IMR-90 (cell line): ENCODE measurements around the gene CFDP1. TPM values are rescaled to one million over a fixed set of nuclear protein-coding genes. Genes with fewer than 3 reads are reported as not detected.

Source experiments
- ATAC-seq: fragments of 200-7000 bp; cut with Tn5 transposase; 2 replicates; pipeline ENCODE4 v1.9.1; 2020; ENCODE audit warnings: low read depth, mild to moderate bottlenecking, moderate library complexity
- BruUV-seq: library from RNA; stranded (reverse); fragments of 400-500 nt; replicated peaks from 2 replicates; lab custom pipeline; 2021; lab: Mats Ljungman, UMichigan
- CTCF ChIA-PET: fragments of 300-600 bp; formaldehyde crosslinking; extraction: SDS; loops from one replicate; lab custom pipeline; 2021; ENCODE audit warnings: antibody characterized with exemption; lab: Yijun Ruan, JAX
- POLR2A ChIA-PET: fragments of 300-600 bp; sonication (Branson Sonifier 250); formaldehyde crosslinking; loops from one replicate; lab custom pipeline; 2022; ENCODE audit warnings: antibody characterized with exemption; ENCODE audit not compliant: unreplicated experiment; lab: Charles Lee
- DNase-seq: peaks from one replicate; pipeline ENCODE4 v3.0.0; 2013
- H2AFZ ChIP-seq: replicated peaks from 2 replicates; pipeline ENCODE3; 2013; ENCODE audit warnings: low read length, mild to moderate bottlenecking; ENCODE audit not compliant: poor library complexity
- H2AK5ac ChIP-seq: 2 replicates; pipeline ENCODE4 v1.6.1; 2013; ENCODE audit warnings: low read depth, low read length, inconsistent platforms
- H2AK9ac ChIP-seq: replicated peaks from 2 replicates; pipeline ENCODE3; 2013; ENCODE audit warnings: mild to moderate bottlenecking, low read depth, low read length, moderate library complexity; ENCODE audit not compliant: poor library complexity
- H2BK120ac ChIP-seq: 2 replicates; pipeline ENCODE4 v1.6.1; 2013; ENCODE audit warnings: low read depth, low read length, inconsistent platforms
- H2BK15ac ChIP-seq: 3 replicates; pipeline ENCODE4 v1.6.1; 2013; ENCODE audit warnings: low read depth, low read length, inconsistent platforms
- H2BK20ac ChIP-seq: 2 replicates; pipeline ENCODE4 v1.6.1; 2013; ENCODE audit warnings: low read depth, mild to moderate bottlenecking, inconsistent platforms, low read length, moderate library complexity
- H2BK5ac ChIP-seq: 2 replicates; pipeline ENCODE4 v1.6.1; 2013; ENCODE audit warnings: mild to moderate bottlenecking, low read depth, low read length, inconsistent platforms; ENCODE audit not compliant: poor library complexity, severe bottlenecking
- H3K14ac ChIP-seq: replicated peaks from 2 replicates; pipeline ENCODE4 v1.6.1; 2013; ENCODE audit warnings: low read depth, low read length, inconsistent platforms
- H3K18ac ChIP-seq: 2 replicates; pipeline ENCODE4 v1.6.1; 2013; ENCODE audit warnings: low read depth, low read length, control low read depth
- H3K23ac ChIP-seq: 2 replicates; pipeline ENCODE4 v1.6.1; 2013; ENCODE audit warnings: low read depth, low read length, inconsistent platforms
- H3K27ac ChIP-seq: 2 replicates; pipeline ENCODE4 v1.5.1; 2013; ENCODE audit warnings: mild to moderate bottlenecking, control low read depth, low read length; ENCODE audit not compliant: insufficient read depth
- H3K27me3 ChIP-seq: 2 replicates; pipeline ENCODE4 v1.6.1; 2013; ENCODE audit warnings: low read length; ENCODE audit not compliant: control insufficient read depth, insufficient read depth
- H3K36me3 ChIP-seq: 2 replicates; pipeline ENCODE4 v1.6.1; 2013; ENCODE audit warnings: low read length, mixed read lengths; ENCODE audit not compliant: control insufficient read depth, insufficient read depth
- H3K4ac ChIP-seq: 2 replicates; pipeline ENCODE4 v1.6.1; 2013; ENCODE audit warnings: low read depth, low read length, inconsistent platforms
- H3K4me1 ChIP-seq: 2 replicates; pipeline ENCODE4 v1.6.1; 2013; ENCODE audit warnings: low read length, mixed read lengths; ENCODE audit not compliant: control insufficient read depth, insufficient read depth
- H3K4me2 ChIP-seq: 2 replicates; pipeline ENCODE4 v1.6.1; 2013; ENCODE audit warnings: low read depth, mild to moderate bottlenecking, control low read depth, low read length, moderate library complexity
- H3K4me3 ChIP-seq: 2 replicates; pipeline ENCODE4 v1.5.1; 2013; ENCODE audit warnings: low read depth, mild to moderate bottlenecking, control low read depth, low read length, moderate library complexity; ENCODE audit not compliant: insufficient read depth
- H3K56ac ChIP-seq: 2 replicates; pipeline ENCODE4 v1.6.1; 2013; ENCODE audit warnings: low read length, inconsistent platforms; ENCODE audit not compliant: insufficient read depth; ENCODE audit errors: extremely low read depth
- H3K79me1 ChIP-seq, 2 experiments: 2 replicates each; pipeline ENCODE4 v1.6.1; 2013; ENCODE audit warnings: low read length in 2 of 2, inconsistent platforms in 1 of 2, low read depth in 1 of 2
- H3K9ac ChIP-seq: 2 replicates; pipeline ENCODE4 v1.6.1; 2013; ENCODE audit warnings: low read depth, low read length, control low read depth
- H3K9me1 ChIP-seq: 2 replicates; pipeline ENCODE4 v1.6.1; 2013; ENCODE audit warnings: low read length, inconsistent platforms; ENCODE audit not compliant: insufficient read depth
- H3K9me3 ChIP-seq: 2 replicates; pipeline ENCODE4 v1.6.1; 2013; ENCODE audit warnings: low read length; ENCODE audit not compliant: control insufficient read depth, insufficient read depth
- H4K20me1 ChIP-seq: 2 replicates; pipeline ENCODE4 v1.6.1; 2013; ENCODE audit warnings: low read length, inconsistent platforms; ENCODE audit not compliant: insufficient read depth
- H4K5ac ChIP-seq: 2 replicates; pipeline ENCODE4 v1.6.1; 2013; ENCODE audit warnings: mild to moderate bottlenecking, low read depth, low read length, control low read depth
- H4K8ac ChIP-seq, 2 experiments: 2 replicates each; pipeline ENCODE4 v1.6.1; 2013; ENCODE audit warnings: low read depth in 2 of 2, low read length in 2 of 2, control low read depth in 1 of 2, inconsistent platforms in 1 of 2
- H4K91ac ChIP-seq: 2 replicates; pipeline ENCODE4 v1.6.1; 2013; ENCODE audit warnings: low read depth, low read length, inconsistent platforms; ENCODE audit not compliant: insufficient read depth
- CEBPB ChIP-seq: IDR thresholded peaks from 2 replicates; pipeline ENCODE4 v1.6.1; 2012; ENCODE audit warnings: low read depth, low read length, improper control_type of control experiment
- CHD1 ChIP-seq: IDR thresholded peaks from 2 replicates; pipeline ENCODE4 v1.6.1; 2012; ENCODE audit warnings: low read depth, low read length, improper control_type of control experiment
- FOS ChIP-seq: fragments of 150-350 bp; IDR thresholded peaks from 2 replicates; pipeline ENCODE4 v1.6.1; 2016; ENCODE audit warnings: low read depth, low read length
- MAFK ChIP-seq: IDR thresholded peaks from 2 replicates; pipeline ENCODE4 v1.6.1; 2012; ENCODE audit warnings: low read depth, low read length, improper control_type of control experiment
- MAZ ChIP-seq: IDR thresholded peaks from 2 replicates; pipeline ENCODE4 v1.6.1; 2012; ENCODE audit warnings: low read depth, mild to moderate bottlenecking, low read length, improper control_type of control experiment, moderate library complexity, borderline replicate concordance
- MXI1 ChIP-seq: IDR thresholded peaks from 2 replicates; pipeline ENCODE4 v1.6.1; 2012; ENCODE audit warnings: low read depth, mild to moderate bottlenecking, low read length, moderate library complexity, borderline replicate concordance
- NFE2L2 ChIP-seq: fragments of 150-350 bp; IDR thresholded peaks from 2 replicates; pipeline ENCODE4 v1.6.1; 2016; ENCODE audit warnings: low read depth, mild to moderate bottlenecking, low read length
- POLR2A ChIP-seq: IDR thresholded peaks from 2 replicates; pipeline ENCODE4 v1.6.1; 2012; ENCODE audit warnings: mild to moderate bottlenecking, low read depth, low read length
- RAD21 ChIP-seq: IDR thresholded peaks from 2 replicates; pipeline ENCODE4 v1.6.1; 2012; ENCODE audit warnings: low read length, improper control_type of control experiment
- RCOR1 ChIP-seq: IDR thresholded peaks from 2 replicates; pipeline ENCODE4 v1.6.1; 2012; ENCODE audit warnings: mild to moderate bottlenecking, low read length, improper control_type of control experiment; ENCODE audit not compliant: insufficient replicate concordance
- SMC3 ChIP-seq: fragments of 150-350 bp; IDR thresholded peaks from 2 replicates; pipeline ENCODE4 v1.6.1; 2016; ENCODE audit warnings: low read depth, mild to moderate bottlenecking, antibody characterized with exemption, low read length, moderate library complexity
- WGBS, 2 experiments: methylation state at CpG; one replicate each; pipeline versions ENCODE4 v1.1.5 to v1.1.7; 2013; ENCODE audit warnings: missing lambda C conversion rate in 2 of 2; ENCODE audit not compliant: insufficient read length in 1 of 2; ENCODE audit errors: extremely low coverage in 2 of 2; 5-methylcytosine and 5-hydroxymethylcytosine counted together
- dilution Hi-C: fragments of 300-500 bp; cut with HindIII; formaldehyde crosslinking; loops from one replicate; pipeline ENCODE4 v1.14.3; 2018; ENCODE audit warnings: low sequenced_read_pairs; ENCODE audit not compliant: unreplicated experiment
- in situ Hi-C: fragments of 300-500 bp; cut with MboI; formaldehyde crosslinking; loops from 3 replicates; pipeline ENCODE4 v1.14.3; 2019; ENCODE audit warnings: low sequenced_read_pairs, inconsistent platforms, mixed read lengths
- intact Hi-C: fragments of 100-400 bp; cut with micrococcal nuclease; formaldehyde crosslinking; loops from 2 replicates; pipeline ENCODE4 v1.10.0; 2022
- polyA plus RNA-seq, 3 experiments: library from polyadenylated mRNA; depleted of rRNA; stranded (reverse); fragments of >200 nt; gene quantifications; 2 replicates each; pipeline ENCODE4 v1.2.3, GENCODE V29; 2012; ENCODE audit warnings: low replicate concordance in 1 of 3
- total RNA-seq: library from RNA; depleted of rRNA; stranded (reverse); fragments of >200 nt; gene quantifications from 2 replicates; pipeline ENCODE4 v1.2.3, GENCODE V29; 2012
- TF ChIP-seq, protein P1 (sequence below): fragments of 150-350 bp; IDR thresholded peaks from 2 replicates; pipeline ENCODE4 v1.6.1; 2017; ENCODE audit warnings: mild to moderate bottlenecking, antibody characterized with exemption, low read length, low read depth
- TF ChIP-seq, protein P2 (sequence below): fragments of 150-350 bp; IDR thresholded peaks from 2 replicates; pipeline ENCODE4 v1.6.1; 2016; ENCODE audit warnings: low read depth, mild to moderate bottlenecking, low read length, moderate library complexity, borderline replicate concordance
- TF ChIP-seq, protein P3 (sequence below): conservative IDR thresholded peaks from 2 replicates; pipeline ENCODE4 v1.5.1; 2012; ENCODE audit warnings: mild to moderate bottlenecking, low read depth, low read length, improper control_type of control experiment

The CFDP1 gene
- total and polyA plus RNA-seq, 2 of the 4 experiments (the other 2 are of a cell fraction): 15.6 to 38.7 TPM

DNA sequence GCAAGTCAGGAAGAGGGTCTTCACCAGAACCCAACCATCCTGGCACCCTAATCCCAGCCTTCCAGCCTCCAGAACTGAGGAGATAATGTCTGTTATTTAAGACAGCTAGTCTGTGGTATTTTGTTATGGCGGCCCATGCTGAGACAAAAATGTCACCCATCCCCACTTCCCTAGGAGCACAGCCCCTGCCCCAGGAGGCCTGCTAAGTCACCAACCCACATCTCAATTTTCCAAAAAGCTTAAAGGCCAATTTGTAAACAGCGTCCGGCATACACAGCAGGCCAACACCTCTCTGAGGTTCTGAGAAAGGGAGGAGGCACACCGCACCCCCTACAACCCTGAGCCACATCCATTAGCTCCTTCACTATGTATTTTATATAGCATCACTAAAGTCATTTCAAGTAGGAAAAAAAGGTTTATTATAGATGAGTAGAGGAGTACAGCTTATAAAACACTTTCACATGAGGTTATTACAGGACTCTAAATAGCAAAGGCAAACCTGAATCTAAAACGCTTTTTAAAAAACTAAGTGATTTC, 24.2 kb upstream of the CFDP1 start:
- ATAC-seq: no peak
- Histone ChIP-seq H3K79me1 (peaks cover 36 to 86% of the 10 kb centered on the region in 2 experiments), H2BK20ac (no peak overlapping the region), H3K23ac (no peak overlapping the region), H2AK5ac (no peak overlapping the region), H3K56ac (no peak overlapping the region), H3K4me3 (no peak overlapping the region), H3K9me3 (no peaks in the 10 kb centered on the region), H3K14ac (no peak overlapping the region), H3K27ac (no peak overlapping the region), H3K4ac (no peak overlapping the region), H3K4me1 (no peaks in the 10 kb centered on the region; the same call in 1 of the 2 replicates), H3K4me2 (no peak overlapping the region), H3K18ac (no peak overlapping the region), H2AFZ (no peak overlapping the region), H4K8ac (no peak overlapping the region), H2BK120ac (no peak overlapping the region), H3K9ac (no peak overlapping the region), H3K27me3 (no peaks in the 10 kb centered on the region), H2BK15ac (no peak overlapping the region), H4K91ac (no peak overlapping the region), H3K9me1 (peaks cover 21% of the 10 kb centered on the region), H3K36me3 (no peaks in the 10 kb centered on the region), H2BK5ac (no peak overlapping the region), H4K5ac (no peak overlapping the region), H2AK9ac (no peak overlapping the region), H4K20me1 (peaks cover 47% of the 10 kb centered on the region)
- TF ChIP-seq RCOR1 (no peak), SMC3 (no peak), MAFK (no peak), POLR2A (no peak), RAD21 (no peak), FOS (no peak), MXI1 (no peak), NFE2L2 (no peak), CEBPB (no peak), MAZ (no peak), CHD1 (no peak)
- TF ChIP-seq, protein P1, sequence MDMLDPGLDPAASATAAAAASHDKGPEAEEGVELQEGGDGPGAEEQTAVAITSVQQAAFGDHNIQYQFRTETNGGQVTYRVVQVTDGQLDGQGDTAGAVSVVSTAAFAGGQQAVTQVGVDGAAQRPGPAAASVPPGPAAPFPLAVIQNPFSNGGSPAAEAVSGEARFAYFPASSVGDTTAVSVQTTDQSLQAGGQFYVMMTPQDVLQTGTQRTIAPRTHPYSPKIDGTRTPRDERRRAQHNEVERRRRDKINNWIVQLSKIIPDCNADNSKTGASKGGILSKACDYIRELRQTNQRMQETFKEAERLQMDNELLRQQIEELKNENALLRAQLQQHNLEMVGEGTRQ: no peak
- TF ChIP-seq, protein P2, sequence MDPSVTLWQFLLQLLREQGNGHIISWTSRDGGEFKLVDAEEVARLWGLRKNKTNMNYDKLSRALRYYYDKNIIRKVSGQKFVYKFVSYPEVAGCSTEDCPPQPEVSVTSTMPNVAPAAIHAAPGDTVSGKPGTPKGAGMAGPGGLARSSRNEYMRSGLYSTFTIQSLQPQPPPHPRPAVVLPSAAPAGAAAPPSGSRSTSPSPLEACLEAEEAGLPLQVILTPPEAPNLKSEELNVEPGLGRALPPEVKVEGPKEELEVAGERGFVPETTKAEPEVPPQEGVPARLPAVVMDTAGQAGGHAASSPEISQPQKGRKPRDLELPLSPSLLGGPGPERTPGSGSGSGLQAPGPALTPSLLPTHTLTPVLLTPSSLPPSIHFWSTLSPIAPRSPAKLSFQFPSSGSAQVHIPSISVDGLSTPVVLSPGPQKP: no peak
- TF ChIP-seq, protein P3, sequence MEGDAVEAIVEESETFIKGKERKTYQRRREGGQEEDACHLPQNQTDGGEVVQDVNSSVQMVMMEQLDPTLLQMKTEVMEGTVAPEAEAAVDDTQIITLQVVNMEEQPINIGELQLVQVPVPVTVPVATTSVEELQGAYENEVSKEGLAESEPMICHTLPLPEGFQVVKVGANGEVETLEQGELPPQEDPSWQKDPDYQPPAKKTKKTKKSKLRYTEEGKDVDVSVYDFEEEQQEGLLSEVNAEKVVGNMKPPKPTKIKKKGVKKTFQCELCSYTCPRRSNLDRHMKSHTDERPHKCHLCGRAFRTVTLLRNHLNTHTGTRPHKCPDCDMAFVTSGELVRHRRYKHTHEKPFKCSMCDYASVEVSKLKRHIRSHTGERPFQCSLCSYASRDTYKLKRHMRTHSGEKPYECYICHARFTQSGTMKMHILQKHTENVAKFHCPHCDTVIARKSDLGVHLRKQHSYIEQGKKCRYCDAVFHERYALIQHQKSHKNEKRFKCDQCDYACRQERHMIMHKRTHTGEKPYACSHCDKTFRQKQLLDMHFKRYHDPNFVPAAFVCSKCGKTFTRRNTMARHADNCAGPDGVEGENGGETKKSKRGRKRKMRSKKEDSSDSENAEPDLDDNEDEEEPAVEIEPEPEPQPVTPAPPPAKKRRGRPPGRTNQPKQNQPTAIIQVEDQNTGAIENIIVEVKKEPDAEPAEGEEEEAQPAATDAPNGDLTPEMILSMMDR: no peak
- dilution Hi-C loops: no loop called here
- in situ Hi-C loops: no loop called here
- CTCF ChIA-PET: interaction anchor here (1.1 kb wide), 1 partner anchor 80 kb away, joined by 8 read pairs; no protein-coding TSS in a partner anchor
- no peak for DNase-seq
- no TSS peak for BruUV-seq
- 83% methylated on average over 1 of the region's 5 CpGs; no CpG with 5 or more reads in 1 of the 2 experiments for WGBS, 2 experiments
- POLR2A ChIA-PET: no interaction called here
- intact Hi-C loops: no loop called here
